Measurements from ENCODE around the gene SZRD1. TPM values are rescaled to one million over a fixed set of nuclear protein-coding genes. Genes with fewer than 3 reads are reported as not detected.

The SZRD1 gene
- total RNA-seq, 4 donors from 2014 or later = 85.8 to 117 (median 99.4) TPM

DNA sequence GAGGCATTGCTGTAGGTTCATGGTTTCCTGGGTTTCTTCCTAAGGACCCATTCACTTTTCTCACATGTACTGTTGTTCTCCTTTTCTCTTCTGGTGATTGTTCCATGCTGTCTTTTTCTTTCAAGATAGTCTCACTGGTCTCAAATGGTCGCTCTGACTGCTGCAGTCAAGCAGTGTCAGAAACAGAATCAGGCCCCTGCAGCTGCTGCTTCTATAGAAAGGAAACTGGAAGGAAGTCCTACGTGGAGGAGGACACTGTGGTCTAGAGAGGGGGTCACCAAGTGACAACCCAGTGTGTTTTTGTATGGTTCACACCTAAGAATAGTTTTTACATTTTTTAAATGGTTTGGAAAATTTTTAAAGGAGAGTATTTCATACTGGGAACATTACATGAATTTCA, 75.9 kb downstream of the SZRD1 start:
- Histone ChIP-seq H3K4me3 (no peak overlapping the region), H3K36me3 (peaks cover 0 to 50% of the 10 kb centered on the region in 2 donors), H3K27me3 (no peaks in the 10 kb centered on the region), H3K27ac (no peak overlapping the region), H3K4me1 (peaks cover 0 to 41% (median 10%) of the 10 kb centered on the region in 3 donors), H3K9me3 (no peaks in the 10 kb centered on the region)
- no peak for ATAC-seq
- 43 to 63% methylated on average over 1 to 2 of the region's 2 CpGs for WGBS, 2 donors (ENCODE audit: low coverage in 1 of 2)
- TF ChIP-seq POLR2A (IDR thresholded peaks at IDR 0.05) (no peak), POLR2AphosphoS5 (IDR thresholded peaks at IDR 0.05) (no peak), CTCF (IDR thresholded peaks at IDR 0.05) (no peak), EP300 (IDR thresholded peaks at IDR 0.05) (no peak)

GRCh38 chr1:16443975-16444770, 77.1 kb downstream of the SZRD1 start:
- no peak overlapping the region for H3K4me3 ChIP-seq
- TF ChIP-seq POLR2A (IDR thresholded peaks at IDR 0.05) (no peak), EP300 (IDR thresholded peaks at IDR 0.05) (no peak), POLR2AphosphoS5 (IDR thresholded peaks at IDR 0.05) (no peak), CTCF (IDR thresholded peaks at IDR 0.05) (no peak)
- no peak for ATAC-seq
- no peaks in the 10 kb centered on the region for H3K9me3 ChIP-seq
- 69 to 91% methylated on average over 4 to 6 of the region's 14 CpGs for WGBS, 2 donors (ENCODE audit: low coverage in 1 of 2)
- H3K4me1 ChIP-seq = peaks cover 0 to 41% (median 10%) of the 10 kb centered on the region in 3 donors
- H3K27ac ChIP-seq = peak overlapping the region in 1 of 4 donors; percentile 26
- H3K36me3 ChIP-seq = peaks cover 0 to 62% of the 10 kb centered on the region in 2 donors
- no peaks in the 10 kb centered on the region for H3K27me3 ChIP-seq

DNA sequence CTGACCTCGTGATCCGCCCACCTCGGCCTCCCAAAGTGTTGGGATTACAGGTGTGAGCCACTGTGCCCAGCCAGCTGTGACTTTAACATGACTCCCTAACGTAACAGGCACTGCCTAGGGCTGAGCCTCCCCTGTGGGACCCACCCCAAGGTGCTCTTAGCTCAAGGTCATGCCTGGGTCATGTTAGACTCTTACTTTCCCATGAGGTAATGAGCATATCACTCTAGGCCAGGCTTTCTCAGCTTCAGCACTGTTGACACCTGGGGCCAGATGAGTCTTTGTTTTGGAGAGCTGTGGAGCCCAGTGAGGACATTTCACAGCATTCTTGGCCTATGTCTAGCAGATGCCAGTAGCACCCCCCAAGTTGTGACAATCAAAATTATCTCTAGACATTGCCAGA, 78.0 kb downstream of the SZRD1 start:
- WGBS, 2 donors (ENCODE audit: low coverage in 1 of 2) = 100% methylated on average over 1 of the region's 4 CpGs; no CpG with 5 or more reads in 1 of the 2 donors
- no peak for ATAC-seq
- Histone ChIP-seq H3K36me3 (peaks cover 0 to 71% of the 10 kb centered on the region in 2 donors), H3K27me3 (no peaks in the 10 kb centered on the region), H3K4me1 (peaks cover 0 to 38% (median 10%) of the 10 kb centered on the region in 3 donors), H3K9me3 (no peaks in the 10 kb centered on the region), H3K27ac (no peak overlapping the region), H3K4me3 (no peak overlapping the region)
- TF ChIP-seq POLR2AphosphoS5 (IDR thresholded peaks at IDR 0.05) (no peak), EP300 (IDR thresholded peaks at IDR 0.05) (no peak)

- peaks cover 0 to 31% (median 10%) of the 10 kb centered on the region in 3 donors for H3K4me1 ChIP-seq
- TF ChIP-seq POLR2AphosphoS5 (IDR thresholded peaks at IDR 0.05) = no peak
- TF ChIP-seq POLR2A (IDR thresholded peaks at IDR 0.05) = no peak
- TF ChIP-seq EP300 (IDR thresholded peaks at IDR 0.05) = no peak
- no peak for TF ChIP-seq CTCF (IDR thresholded peaks at IDR 0.05)
- no peak overlapping the region for H3K27ac ChIP-seq
- H3K27me3 ChIP-seq = no peaks in the 10 kb centered on the region
- H3K9me3 ChIP-seq = no peaks in the 10 kb centered on the region
- ATAC-seq = no peak
- H3K36me3 ChIP-seq = peaks cover 0 to 81% of the 10 kb centered on the region in 2 donors
- no peak overlapping the region for H3K4me3 ChIP-seq
- 86% methylated on average over 10 of the region's 10 CpGs; no CpG with 5 or more reads in 1 of the 2 donors for WGBS, 2 donors (ENCODE audit: low coverage in 1 of 2)
Measured at GRCh38 chr1:16446116-16446515, 79.1 kb downstream of the SZRD1 start.

- no peaks in the 10 kb centered on the region for H3K27me3 ChIP-seq
- H3K4me3 ChIP-seq = no peak overlapping the region
- ATAC-seq = no peak
- no peaks in the 10 kb centered on the region for H3K9me3 ChIP-seq
- WGBS, 2 donors (ENCODE audit: low coverage in 1 of 2) = 80 to 84% methylated on average over 1 to 5 of the region's 9 CpGs
- H3K4me1 ChIP-seq = peaks cover 0 to 16% (median 6%) of the 10 kb centered on the region in 3 donors
- H3K36me3 ChIP-seq = peaks cover 0 to 97% of the 10 kb centered on the region in 2 donors
- TF ChIP-seq CTCF (IDR thresholded peaks at IDR 0.05) (no peak), POLR2A (IDR thresholded peaks at IDR 0.05) (no peak), POLR2AphosphoS5 (IDR thresholded peaks at IDR 0.05) (no peak), EP300 (IDR thresholded peaks at IDR 0.05) (no peak)
- no peak overlapping the region for H3K27ac ChIP-seq
Measured at GRCh38 chr1:16447641-16448040, 80.6 kb downstream of the SZRD1 start.

Other genes with a start within 250 kb of the SZRD1 start
- gene EPHA2, start 211.2 kb upstream of the SZRD1 start, total RNA-seq = 10 to 100 TPM in 2 of 4 donors, 1 to 10 TPM in 2; 8.9 to 16.1 (median 12.4) TPM
- gene ARHGEF19, start 154.6 kb upstream of the SZRD1 start, total RNA-seq = 1 to 10 TPM; 2.8 to 3.6 (median 3.4) TPM
- 10 to 100 TPM in 2 of 4 donors, 1 to 10 TPM in 2; 6.6 to 45.8 (median 11.0) TPM for gene CPLANE2, start 130.1 kb upstream of the SZRD1 start, total RNA-seq
- gene FBXO42, start 14.8 kb upstream of the SZRD1 start, total RNA-seq = 10 to 100 TPM; 26.8 to 33.0 (median 29.7) TPM
- gene SPATA21, start 70.2 kb downstream of the SZRD1 start, total RNA-seq = 1 to 10 TPM in 1 of 4 donors, under 1 TPM in 1, not detected in 2; 0.12 to 3.6 TPM
- gene NECAP2, start 73.5 kb downstream of the SZRD1 start, total RNA-seq = 10 to 100 TPM; 31.4 to 43.2 (median 37.6) TPM
- gene RNU1-1, start 147.0 kb downstream of the SZRD1 start, total RNA-seq = under 1 TPM in 3 of 4 donors, not detected in 1; under 0.01 TPM
- gene NBPF1, start 246.3 kb downstream of the SZRD1 start, total RNA-seq = 10 to 100 TPM; 21.8 to 46.6 (median 30.7) TPM

Data from gastroesophageal sphincter (tissue), 4 donors.